HG03575 (cell line): ENCODE data around the gene RTP3.
"Not testable (repeated sequence)": the region's sequence is repeated elsewhere in the genome, so short reads cannot be mapped to it uniquely, and the experiment has no call there.

Experiments
- ATAC-seq: cut with Tn5 transposase; IDR thresholded peaks from one replicate; pipeline ENCODE4 v1.9.1; 2021; ENCODE audit not compliant: unreplicated experiment, insufficient number of reproducible peaks, low FRiP score; ENCODE audit errors: extremely low read depth

RTP3 gene

DNA sequence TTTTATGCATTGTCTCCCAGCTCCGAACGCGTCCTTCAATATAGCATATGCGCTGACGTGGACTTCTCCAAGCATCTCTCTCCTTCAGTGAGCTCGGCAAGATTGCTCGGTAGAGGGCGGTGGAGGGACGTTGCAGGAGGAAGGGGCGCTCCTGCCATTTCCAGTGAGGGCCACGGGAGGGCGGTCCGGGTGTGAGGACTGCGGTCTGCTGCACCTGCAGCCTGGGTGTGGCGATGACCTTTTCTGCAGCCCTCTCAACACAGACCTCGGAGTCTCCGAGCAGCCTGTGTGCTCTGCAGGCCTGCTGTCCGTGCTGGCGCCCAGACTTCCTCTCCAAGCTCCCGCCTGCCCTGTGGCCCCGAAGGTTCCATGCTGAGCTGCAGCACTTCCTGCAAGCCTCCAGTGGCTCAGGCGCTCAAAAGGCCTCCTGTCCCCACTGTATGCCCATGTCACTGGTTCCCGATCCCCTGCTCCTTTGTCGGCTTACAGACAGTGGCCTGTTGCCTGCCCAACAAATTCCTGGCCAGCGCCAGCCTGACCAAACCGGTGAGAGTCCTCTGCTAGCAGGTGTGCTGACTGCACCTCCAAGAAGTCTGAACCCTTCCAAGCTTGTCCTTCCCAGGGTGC is 8.9 kb upstream of the RTP3 start:
- ATAC-seq, result no peak

DNA sequence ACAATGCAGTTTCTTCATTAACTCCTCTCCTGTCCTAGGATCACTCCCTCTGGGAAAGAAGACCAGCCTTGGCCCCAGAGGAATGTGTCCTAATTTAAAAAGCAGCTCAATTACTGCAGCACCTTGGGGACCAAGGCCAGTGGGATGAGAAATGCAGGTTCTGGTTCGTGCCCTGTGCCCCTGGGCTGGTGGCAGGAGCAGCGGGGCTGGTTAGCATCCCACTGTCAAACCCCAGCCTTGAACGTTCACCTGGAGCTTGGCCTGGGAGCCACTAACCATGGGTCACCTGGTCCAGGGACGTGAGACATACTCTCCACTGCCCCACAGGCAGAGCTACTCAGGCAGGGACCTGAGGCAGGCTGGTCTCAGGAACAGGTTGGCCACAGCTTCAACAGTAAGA is 8.4 kb upstream of the RTP3 start:
- ATAC-seq, result no peak

DNA sequence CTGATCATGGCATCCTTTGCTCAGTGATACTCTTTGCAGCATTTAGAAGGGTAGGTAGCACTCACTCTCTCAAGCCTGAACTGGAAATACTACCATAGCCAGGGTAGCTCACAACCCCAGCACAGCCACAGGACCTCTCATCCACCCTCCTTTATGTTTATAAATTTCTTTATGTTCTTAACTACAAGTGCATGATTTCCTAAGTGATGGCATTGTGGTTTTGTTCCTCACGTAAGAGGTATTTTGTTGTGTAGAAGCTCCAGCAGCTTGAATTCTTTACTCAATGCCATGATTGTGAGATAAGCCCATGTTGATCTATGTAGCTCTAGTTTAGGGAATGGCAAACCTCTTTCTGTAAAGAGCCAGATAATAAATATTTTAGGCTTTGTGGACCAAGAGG is 7.9 kb upstream of the RTP3 start:
- no peak for ATAC-seq

DNA sequence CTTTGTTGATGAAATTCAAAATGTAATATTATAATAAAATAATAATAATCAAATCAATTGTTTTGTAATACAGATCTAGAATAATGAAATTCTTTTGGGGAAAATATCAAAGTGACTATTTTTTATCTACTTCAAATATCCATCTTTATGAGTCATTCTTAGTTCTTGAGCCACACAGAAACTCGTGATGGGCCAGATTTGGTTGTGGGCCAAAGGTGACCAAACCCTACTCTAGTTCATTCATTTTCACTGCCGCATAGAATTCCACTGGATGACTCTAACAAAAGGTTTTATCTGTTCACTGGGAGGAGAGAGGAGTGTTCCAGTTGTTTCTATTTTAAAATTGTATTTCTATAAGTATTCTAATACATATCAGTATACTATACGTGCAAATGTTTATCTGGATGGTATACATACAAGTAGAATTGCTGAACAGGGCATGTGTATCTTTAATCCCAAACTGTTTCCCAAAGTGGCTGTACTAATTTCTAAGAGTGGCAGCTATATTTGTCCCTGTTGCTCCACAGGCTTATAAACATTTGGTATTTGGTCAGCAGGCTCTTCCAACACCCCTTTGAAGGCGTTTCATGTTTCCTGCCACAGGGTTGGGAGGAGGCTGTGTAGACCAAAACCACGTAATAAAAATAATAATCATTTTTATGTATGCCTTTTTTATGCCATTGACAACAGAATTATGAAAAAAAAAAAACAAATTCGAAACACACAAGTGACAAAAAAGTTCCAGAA is 7.3 kb upstream of the RTP3 start:
- ATAC-seq, result no peak

DNA sequence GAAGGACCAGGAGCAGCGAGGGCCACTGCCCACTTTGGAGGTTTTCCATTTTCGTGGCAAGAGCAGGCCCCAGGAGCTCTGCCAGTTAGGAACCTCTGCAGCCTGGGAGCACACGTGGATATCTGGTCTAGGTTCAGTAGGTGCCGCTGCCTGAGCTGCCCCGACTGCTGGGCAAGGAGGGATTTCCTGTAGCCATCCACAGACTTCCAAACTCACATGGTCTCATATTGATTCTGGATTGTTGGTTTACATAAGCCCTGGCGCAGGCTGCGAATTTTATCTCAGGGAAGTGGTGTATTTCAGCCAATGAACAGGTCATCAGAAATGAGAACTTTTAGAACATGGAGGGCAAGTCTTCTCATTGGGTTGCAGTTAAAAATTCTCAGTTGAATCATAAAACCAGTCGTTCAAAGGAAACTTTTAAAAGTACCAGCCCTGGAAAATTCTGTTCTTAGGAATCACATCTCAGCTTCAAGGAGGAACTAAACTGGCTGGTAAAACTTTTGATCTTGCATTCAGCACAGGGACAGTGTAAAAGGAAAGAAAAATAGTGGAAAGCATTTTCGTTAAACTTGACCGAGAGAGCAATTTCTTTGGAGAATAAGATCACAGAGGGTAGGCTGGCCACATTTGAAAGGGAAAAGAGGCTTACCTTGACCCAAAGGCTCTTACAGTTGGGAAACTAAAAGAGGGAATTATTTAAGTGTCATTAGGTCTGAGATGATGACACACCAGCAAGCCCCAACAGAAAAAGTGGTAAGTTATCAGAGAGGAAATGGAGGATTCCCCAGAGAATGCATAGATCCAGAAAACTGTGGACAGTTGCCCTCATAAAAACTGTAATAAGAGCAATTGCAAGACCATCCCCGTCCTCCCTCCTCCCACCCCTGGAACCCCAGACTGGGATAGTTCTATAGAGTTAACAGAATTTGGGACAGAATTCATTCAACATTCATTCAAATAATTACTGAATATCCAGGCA is 6.4 kb upstream of the RTP3 start:
- no peak for ATAC-seq

DNA sequence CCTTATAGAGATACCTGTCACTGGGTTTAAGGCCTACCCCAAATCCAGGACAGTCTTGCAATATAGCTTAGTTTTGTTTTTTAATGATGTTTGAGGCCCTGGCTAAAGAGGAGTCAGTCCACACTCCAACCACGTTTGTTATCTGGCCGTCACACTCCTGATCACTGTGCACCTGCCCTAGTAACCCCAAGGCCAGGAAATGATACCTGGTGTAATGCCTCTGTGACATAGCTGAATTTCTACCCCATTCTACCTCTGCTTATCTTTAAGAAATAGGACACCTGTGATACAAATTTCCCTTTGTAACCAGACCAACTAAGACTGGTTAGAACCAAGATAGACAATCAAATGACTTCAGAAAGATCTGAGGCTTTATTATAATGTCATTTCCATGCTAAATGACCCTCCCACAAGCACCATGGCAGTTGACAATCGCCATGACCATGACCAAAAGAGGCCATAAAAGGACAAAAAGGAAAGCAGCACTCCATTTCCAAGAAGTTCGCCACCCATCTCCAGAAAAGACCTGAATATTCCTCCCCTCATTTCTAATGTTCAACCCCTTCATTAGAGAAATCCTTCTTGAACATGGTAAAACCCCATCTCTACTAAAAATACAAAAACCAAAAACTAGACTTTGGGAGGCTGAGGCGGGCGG is 4.8 kb upstream of the RTP3 start:
- no peak for ATAC-seq

DNA sequence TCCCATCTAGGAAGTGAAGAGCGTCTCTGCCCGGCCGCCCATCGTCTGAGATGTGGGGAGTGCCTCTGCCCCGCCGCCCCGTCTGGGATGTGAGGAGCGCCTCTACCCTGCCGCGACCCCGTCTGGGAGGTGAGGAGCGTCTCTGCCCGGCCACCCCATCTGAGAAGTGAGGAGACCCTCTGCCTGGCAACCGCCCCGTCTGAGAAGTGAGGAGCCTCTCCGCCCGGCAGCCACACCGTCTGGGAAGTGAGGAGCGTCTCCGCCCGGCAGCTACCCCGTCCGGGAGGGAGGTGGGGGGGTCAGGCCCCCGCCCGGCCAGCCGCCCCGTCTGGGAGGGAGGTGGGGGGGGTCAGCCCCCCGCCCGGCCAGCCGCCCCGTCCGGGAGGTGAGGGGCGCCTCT is 3.3 kb upstream of the RTP3 start:
- not testable (repeated sequence) for ATAC-seq

DNA sequence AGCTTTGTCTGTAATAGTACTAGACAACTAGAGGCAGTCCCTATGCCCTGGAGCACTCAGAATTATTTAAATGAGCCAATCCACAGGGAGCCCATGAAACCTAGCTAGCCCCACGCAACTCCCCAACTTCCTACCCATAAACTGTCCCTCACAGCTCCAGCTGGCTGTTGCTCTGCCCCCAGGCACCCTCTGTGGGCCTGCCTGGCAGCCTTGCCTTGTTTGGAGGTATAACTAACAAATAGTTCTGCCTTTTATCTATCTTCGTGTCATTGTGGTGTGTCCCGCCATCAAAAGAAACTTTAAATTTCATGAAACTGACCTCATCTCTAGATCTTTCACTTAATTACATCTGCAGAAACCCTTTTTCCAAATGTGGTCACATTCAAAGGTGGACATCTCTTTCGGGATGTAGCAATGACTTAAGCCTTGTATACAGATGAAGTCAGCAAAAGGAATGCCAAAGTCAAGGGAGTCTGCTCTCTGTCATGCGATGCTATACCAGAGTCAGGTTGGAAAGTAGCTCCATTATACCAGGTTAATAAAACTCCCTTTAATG is 1.8 kb upstream of the RTP3 start:
- no peak for ATAC-seq

DNA sequence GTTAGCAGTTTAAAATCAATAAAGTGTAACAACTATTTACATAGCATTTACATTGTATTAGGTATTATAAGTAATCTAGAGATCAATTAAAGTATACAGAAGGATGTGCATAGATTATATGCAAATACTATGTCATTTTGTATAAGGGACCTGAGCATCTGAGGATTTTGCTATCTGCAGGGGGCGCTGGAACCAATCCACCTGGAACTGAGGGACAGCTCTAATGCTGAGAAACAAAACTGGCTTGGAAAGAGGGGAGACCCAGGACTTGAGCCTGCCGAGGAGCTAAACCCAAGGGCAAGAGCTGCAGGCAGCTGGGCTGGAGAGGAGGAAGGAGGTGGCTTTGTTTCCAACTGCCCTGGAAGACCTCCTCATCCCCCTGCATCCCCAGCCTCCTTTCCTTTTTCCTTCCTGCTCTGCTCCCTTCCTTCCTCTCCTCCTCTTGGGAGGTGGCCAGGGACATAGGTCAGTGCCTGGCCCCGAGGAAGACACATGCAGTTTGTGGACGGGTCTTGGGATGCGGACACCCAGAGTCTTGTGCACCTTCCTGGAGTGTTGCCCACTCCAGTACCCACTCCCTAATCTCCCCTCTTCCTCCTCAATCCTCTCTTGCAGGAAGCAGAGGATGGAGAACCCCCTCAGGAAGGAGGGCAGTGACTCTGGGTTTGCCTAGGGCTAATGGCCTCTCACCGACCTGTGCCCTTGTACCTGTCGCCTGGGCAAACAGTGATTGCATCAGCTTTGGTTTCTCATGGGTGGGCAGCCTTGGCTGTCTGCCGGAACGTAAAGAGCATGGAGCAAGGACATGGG is 825 bp upstream of the RTP3 start:
- no peak for ATAC-seq

DNA sequence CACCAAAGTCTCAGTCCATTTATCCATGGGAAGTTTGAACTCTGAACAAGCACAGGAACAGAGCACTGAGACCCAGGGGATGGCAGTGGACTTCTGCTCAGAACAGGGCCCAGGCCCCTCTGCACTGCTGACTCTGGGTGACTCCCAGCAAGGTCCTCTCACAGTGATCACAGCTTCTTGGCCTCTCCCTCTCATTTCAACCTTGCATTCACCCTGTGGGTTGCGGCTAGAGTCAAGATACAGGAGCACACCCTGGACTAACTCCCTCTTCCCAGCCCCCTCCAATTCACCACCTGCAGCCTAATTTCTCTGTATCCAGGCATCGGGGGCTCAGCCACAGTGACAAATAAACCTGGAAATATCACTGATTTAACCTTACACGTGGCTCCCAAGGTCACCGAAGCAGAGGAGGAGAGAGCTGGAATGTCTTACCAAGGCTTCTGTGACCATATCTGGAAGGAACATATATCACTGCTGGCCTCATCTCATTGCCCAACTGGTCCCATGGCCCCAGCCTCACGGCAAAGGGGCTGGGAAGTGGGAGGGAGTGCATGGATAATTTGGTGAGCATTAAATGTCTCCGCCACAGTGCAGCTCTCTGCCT is 1.2 kb downstream of the RTP3 start:
- no peak for ATAC-seq

DNA sequence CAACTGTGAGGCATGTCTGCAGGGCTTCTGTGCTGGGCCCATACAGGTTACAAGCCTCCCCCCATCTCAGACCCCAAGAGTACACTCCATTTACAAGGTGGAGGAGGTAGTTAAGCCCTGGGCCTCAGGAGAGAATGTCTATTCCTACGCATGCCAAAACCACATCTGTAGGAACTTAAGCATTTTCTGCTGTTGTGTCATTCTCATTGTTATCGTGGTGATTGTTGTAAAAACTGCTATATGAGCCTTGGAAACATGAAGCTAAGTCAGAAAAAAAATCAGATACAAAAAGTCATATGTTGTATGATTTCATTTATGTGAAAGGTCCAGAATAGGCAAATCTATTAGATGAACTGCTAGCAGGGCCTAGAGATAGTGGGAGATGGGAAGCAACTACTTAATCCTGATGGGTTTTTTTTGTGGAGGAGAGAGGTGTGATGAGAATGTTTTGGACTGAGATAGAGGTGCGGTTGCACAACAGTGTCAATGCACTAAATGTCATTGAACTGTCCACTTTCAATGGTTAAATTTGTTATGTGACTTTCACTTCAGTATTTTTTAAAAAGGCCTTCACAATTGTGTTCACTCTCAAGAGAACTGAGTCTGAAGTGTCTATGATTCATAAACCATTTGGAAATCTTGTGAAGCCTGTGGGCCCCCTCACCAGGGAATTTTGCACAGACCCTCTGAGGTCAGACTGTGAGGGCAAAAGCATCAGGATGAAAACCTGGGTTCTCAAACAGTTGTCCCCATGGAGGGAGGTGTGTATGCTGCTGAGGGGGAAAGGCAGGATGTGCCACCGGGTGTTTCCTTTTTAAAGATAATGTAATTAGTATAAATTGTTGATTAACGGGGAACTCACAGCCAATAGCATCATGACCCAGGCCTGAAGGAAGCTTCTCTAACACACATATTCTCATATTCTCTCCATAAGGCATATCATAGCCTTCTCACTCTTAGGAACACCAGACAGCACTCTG is 3.2 kb downstream of the RTP3 start:
- ATAC-seq, result no peak

DNA sequence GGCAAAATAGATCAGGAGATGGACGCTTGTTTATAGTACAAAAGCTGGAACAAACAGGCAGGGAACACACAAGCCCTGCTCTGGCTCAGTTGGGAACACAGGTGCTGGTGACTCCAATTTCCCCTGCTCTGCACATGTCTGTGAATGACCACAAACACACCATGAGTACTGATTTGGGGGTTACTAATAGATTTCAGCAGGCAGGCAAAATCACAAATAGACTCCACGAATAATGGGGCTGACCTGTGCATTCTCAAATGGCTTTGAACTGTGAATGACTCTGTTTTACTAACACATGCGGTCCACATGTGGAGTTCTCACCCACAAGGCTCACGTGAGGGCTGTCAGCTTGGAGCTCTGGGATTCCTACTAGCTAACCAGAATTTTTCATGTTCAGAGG is 3.9 kb downstream of the RTP3 start:
- no peak for ATAC-seq

DNA sequence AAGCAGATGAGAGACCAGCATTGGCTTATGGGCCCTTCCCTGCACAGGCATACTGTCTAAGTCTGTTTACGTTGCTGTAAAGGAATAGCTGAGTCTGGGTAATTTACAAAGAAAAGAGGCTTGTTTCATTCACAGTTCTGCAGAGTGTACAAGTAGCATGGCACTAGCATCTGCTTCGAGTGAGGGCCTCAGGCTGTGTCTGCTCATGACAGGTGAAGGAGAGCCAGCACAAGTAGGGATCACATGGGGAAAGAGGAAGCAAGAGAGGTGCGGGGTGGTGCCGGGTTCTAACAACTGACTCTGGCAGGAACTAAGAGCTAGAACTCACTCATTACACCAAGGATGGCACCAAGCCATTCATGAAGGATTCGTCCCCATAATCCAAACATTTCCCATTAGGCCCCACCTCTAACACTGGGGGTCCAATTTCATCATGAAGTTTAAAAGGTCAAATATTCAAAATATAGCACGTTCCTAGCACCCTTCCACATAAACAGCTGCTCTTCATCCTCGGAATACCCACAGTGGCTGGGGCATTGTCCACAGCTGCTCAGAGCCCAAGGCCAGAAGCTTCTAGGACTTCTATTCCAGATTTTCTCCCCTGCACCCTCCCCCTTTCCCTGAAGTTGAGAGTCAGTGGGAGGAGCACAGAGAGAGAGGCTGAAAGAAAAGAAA is 5.6 kb downstream of the RTP3 start:
- ATAC-seq, result no peak

DNA sequence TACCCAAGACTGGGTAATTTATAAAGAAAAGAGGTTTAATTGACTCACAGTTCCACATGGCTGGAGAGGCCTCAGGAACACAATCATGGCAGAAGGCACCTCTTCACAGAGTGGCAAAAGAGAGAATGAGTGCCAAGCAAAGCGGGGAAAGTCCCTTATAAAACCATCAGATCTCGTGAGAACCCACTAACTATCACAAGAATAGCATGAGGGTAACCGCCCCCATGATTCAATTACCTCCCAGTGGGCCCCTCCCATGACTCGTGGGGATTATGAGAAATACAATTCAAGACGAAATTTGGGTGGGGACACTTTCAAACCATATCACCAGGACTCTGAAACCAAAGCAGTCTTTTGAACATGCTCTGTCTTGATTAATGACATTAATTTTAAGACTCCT is 7.0 kb downstream of the RTP3 start:
- no peak for ATAC-seq

DNA sequence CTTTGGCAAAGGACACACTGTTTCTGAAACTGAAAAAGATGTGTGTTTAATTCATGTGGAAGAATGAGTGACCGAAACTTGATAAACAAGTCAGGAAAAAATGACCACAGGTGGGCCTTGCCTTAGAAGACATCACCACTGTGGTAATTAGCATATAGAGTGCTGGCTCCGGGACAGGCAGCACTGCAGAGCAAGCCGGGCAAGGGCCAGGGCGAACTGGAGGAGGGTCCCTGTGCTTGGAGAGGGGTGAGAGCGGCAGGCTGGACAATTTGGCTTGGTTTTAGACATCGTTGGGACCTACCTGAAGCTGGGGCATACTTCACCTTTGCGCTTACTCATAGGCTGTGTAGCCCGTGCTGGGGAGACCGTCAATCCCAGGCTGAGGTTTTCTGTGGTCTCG is 8.2 kb downstream of the RTP3 start:
- ATAC-seq, result no peak

DNA sequence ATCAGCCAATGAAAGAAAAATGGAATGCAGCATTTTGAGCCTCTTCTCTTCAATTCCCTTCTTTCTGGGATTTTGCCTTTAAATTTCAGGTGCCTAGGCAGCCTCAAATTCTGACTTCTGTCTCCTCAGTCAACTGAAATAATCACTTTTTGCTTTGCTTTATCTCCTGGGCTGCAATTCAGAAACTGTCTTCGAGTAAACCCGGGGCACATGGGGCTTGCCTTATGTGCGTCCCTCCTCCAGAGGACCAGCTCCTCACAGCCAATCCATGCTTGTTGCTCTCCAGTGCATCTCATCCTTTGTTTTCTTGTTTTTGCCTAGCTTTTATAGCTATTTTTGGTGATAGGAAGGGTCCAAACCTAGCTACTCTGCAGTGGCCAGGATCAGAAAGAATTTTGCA is 8.8 kb downstream of the RTP3 start:
- ATAC-seq, result no peak
